Retinal pigment epithelial cell (primary cell): ENCODE results near the gene KIF21B.

ENCODE experiments used
- DNase-seq: peaks from one replicate; pipeline ENCODE4 v3.0.0-alpha.2; 2010; ENCODE audit warnings: low read depth
- H3K4me3 ChIP-seq: 2 replicates; pipeline ENCODE4 v1.5.1; 2011; ENCODE audit warnings: mild to moderate bottlenecking, low read length, control low read depth, moderate library complexity
- TF ChIP-seq, protein P1 (sequence below): conservative IDR thresholded peaks from 2 replicates; pipeline ENCODE4 v1.5.1; 2011; ENCODE audit warnings: low read depth, low read length, control low read depth, inconsistent platforms

KIF21B gene

DNA sequence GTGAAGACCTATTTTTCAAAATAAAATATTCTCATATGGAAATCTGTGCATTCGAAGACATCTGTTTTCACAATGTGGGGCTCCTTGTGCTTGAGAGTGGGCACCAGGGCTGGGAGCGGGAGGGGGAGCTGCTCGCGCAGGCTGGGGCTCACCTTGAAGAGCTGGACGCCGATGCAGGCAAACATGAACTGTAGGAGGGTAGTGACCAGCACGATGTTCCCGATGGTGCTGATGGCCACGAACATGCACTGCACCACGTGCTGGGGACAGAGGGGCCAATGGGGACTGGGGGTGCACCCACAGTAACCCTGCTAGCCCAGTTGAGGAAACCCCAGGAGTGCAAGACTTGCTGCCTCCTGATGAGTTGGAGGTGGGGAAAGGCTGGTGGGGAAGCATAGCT lies 42.2 kb upstream of the KIF21B start:
- TF ChIP-seq, protein P1, sequence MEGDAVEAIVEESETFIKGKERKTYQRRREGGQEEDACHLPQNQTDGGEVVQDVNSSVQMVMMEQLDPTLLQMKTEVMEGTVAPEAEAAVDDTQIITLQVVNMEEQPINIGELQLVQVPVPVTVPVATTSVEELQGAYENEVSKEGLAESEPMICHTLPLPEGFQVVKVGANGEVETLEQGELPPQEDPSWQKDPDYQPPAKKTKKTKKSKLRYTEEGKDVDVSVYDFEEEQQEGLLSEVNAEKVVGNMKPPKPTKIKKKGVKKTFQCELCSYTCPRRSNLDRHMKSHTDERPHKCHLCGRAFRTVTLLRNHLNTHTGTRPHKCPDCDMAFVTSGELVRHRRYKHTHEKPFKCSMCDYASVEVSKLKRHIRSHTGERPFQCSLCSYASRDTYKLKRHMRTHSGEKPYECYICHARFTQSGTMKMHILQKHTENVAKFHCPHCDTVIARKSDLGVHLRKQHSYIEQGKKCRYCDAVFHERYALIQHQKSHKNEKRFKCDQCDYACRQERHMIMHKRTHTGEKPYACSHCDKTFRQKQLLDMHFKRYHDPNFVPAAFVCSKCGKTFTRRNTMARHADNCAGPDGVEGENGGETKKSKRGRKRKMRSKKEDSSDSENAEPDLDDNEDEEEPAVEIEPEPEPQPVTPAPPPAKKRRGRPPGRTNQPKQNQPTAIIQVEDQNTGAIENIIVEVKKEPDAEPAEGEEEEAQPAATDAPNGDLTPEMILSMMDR = no peak
- no peak for DNase-seq
- H3K4me3 ChIP-seq = no peak overlapping the region

DNA sequence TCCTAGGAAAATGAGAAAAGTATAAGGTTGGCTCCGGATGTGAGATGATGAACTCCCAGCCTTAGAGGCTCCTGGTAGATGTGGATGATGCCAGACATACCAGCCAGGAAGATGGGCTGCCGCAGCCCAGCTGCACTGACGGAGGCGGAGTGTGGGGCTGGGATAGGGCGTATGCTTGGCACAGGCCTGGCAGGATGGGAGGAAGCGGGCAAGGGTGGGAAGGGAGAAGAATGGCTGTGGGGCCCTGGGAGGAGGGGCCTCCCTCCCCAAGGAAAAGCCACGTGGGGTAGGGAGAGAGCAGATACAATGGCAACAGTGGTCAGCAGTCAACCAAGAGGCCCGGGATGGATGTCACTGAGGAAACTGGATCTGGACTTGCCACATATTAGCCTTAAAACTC lies 41.3 kb upstream of the KIF21B start:
- no peak overlapping the region for H3K4me3 ChIP-seq
- TF ChIP-seq, protein P1 = no peak
- no peak for DNase-seq

DNA sequence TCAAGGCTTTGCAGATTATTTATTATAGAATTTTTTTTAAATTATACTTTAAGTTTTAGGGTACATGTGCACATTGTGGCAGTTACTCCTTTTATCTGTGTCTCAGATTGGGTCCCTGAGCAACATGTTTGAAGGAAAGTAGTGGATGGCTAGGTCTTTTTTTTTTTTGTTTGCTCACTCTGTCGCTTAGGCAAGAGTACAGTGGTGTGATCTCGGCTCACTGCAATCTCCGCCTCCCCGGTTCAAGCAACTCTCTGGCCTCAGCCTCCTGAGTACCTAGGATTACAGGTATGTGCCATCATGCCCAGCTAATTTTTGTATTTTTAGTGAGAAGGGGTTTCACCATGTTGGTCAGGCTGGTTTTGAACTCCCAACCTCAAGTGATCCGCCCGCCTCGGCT lies 39.6 kb upstream of the KIF21B start:
- TF ChIP-seq, protein P1 = no peak
- no peak for DNase-seq
- H3K4me3 ChIP-seq = no peak overlapping the region

- DNase-seq = no peak
- H3K4me3 ChIP-seq = no peak overlapping the region
- TF ChIP-seq, protein P1 = no peak
Measured at GRCh38 chr1:201062511-201063091, 39.1 kb upstream of the KIF21B start.

- no peak for DNase-seq
- TF ChIP-seq, protein P1 = no peak
- no peak overlapping the region for H3K4me3 ChIP-seq
Measured at GRCh38 chr1:201061886-201062285, 38.4 kb upstream of the KIF21B start.

DNA sequence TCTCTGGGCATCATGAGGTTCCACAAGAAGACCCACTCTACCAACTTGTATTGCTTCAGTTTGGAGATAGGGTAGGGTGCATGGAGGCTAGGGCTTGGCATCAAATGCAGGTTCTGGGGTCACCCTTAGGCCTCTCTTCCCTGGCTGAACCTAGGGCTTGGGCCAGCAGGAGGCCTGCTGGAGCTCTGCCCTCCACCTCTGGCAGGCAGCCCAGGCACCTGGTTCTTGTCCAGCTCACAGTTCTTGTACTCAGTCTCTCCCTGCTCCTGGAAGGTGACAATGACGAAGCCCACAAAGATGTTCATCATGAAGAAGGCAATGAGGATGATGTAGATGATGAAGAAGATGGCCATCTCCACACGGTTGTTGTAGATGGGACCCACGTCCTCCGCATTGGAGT lies 37.5 kb upstream of the KIF21B start:
- no peak overlapping the region for H3K4me3 ChIP-seq
- TF ChIP-seq, protein P1 = no peak
- DNase-seq = no peak

DNA sequence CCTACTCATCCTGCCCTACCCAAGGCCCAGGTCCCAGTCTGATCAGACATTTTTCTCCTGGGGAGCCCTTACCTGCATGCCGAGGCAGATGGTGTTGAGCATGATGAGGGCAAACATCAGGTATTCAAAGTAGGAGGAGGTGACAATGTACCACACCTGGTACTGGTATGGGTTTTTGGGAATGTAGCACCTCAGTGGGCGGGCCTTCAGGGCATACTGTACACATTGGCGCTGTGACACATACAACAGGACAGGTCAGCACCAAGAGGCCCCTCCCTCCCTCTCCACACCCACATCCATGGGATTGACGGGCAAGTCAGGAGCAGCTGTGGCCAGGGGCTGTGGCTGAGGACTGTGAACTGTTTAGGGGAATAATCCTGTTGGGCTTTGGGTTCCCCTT lies 37.1 kb upstream of the KIF21B start:
- H3K4me3 ChIP-seq = no peak overlapping the region
- TF ChIP-seq, protein P1 = no peak
- DNase-seq = no peak
